K562 (cell line): ENCODE measurements around the gene YOD1. TPM values are rescaled to one million over a fixed set of nuclear protein-coding genes. Genes with fewer than 3 reads are reported as not detected.
A peak's percentile ranks its signal among the peaks of the same experiment; 100 is the strongest.

Experiments used
- BRD9 ChIP-seq: fragments of 450-650 bp; IDR thresholded peaks from 2 replicates; pipeline ENCODE4 v1.6.1; 2018; ENCODE audit warnings: low read depth; ENCODE audit not compliant: partially characterized antibody
- CBX2 ChIP-seq: fragments of 200-600 bp; sonication (generic); IDR thresholded peaks from one replicate; pipeline ENCODE4 v1.6.1; 2012; ENCODE audit warnings: mild to moderate bottlenecking, low read length, inconsistent platforms; ENCODE audit not compliant: insufficient read depth, poor library complexity, severe bottlenecking
- ESRRB ChIP-seq: fragments of 250-450 bp; sonication (Bioruptor Pico); IDR thresholded peaks from 2 replicates; pipeline ENCODE4 v1.5.0; 2020; ENCODE audit warnings: mild to moderate bottlenecking, moderate library complexity, borderline replicate concordance
- NFATC3 ChIP-seq: fragments of 450-650 bp; IDR thresholded peaks from 2 replicates; pipeline ENCODE4 v1.6.1; 2017; ENCODE audit warnings: mild to moderate bottlenecking
- NFYB ChIP-seq: IDR thresholded peaks from 2 replicates; pipeline ENCODE4 v1.6.1; 2011; ENCODE audit warnings: mild to moderate bottlenecking, moderate library complexity; ENCODE audit not compliant: insufficient read length; ENCODE audit errors: extremely low read depth
- RAD51 ChIP-seq: fragments of 450-650 bp; IDR thresholded peaks from 2 replicates; pipeline ENCODE4 v1.7.1; 2016; ENCODE audit warnings: low read depth, mild to moderate bottlenecking, borderline replicate concordance
- SMAD3 ChIP-seq: fragments of 450-650 bp; formaldehyde crosslinking; conservative IDR thresholded peaks from 2 replicates; pipeline ENCODE4 v1.4.0; 2020; ENCODE audit warnings: mild to moderate bottlenecking
- SMARCA4 ChIP-seq: fragments of 450-650 bp; IDR thresholded peaks from 2 replicates; pipeline ENCODE4 v1.6.1; 2016
- SP2 ChIP-seq: IDR thresholded peaks from 2 replicates; pipeline ENCODE4 v1.6.1; 2011; ENCODE audit warnings: mild to moderate bottlenecking, low read depth, low read length, moderate library complexity; ENCODE audit not compliant: poor library complexity, severe bottlenecking; ENCODE audit errors: extremely low read depth
- TBL1XR1 ChIP-seq, 2 experiments: IDR thresholded peaks; 2 replicates each; pipeline ENCODE4 v1.6.1; 2012; ENCODE audit warnings: improper control_type of control experiment in 2 of 2, low read length in 2 of 2, mild to moderate bottlenecking in 1 of 2
- ZBTB49 ChIP-seq: sonication (generic); formaldehyde crosslinking; IDR thresholded peaks from 2 replicates; pipeline ENCODE4 v1.8.0; 2022; ENCODE audit warnings: missing genetic modification reagents, mild to moderate bottlenecking, borderline replicate concordance
- ZFP91 ChIP-seq: sonication (generic); formaldehyde crosslinking; IDR thresholded peaks from 2 replicates; pipeline ENCODE4 v1.8.0; 2022; ENCODE audit warnings: mild to moderate bottlenecking, missing genetic modification reagents
- ZNF3 ChIP-seq: fragments of 250-450 bp; sonication (Bioruptor Pico); IDR thresholded peaks from 2 replicates; pipeline ENCODE4 v1.5.0; 2021; ENCODE audit warnings: mild to moderate bottlenecking, moderate library complexity
- ZNF449 ChIP-seq: fragments of 250-450 bp; sonication (Bioruptor Pico); IDR thresholded peaks from 2 replicates; pipeline ENCODE4 v1.8.0; 2022; ENCODE audit warnings: moderate library complexity, mild to moderate bottlenecking, inconsistent platforms
- polyA plus RNA-seq, 8 experiments: library from polyadenylated mRNA; depleted of rRNA in 4 of 8; stranded (reverse) in 5 of 8; unstranded in 3 of 8; fragments of >200 nt; fragmentation: Nextera tagmentation in 2 of 8; fragmentation: Illumina TruSeq in 1 of 8; extraction: Ambion mirVana in 2 of 8; extraction: Trizol in 1 of 8; gene quantifications; 2 replicates each; pipeline versions ENCODE4 v1.2.1 to v1.2.3, GENCODE V29; 2011 to 2014; ENCODE audit warnings: inconsistent platforms in 1 of 8, missing spikeins in 1 of 8
- total RNA-seq, 7 experiments: library from RNA; depleted of rRNA in 6 of 7; stranded (reverse); fragments of >200 nt in 6 of 7; fragmentation: Illumina TruSeq in 2 of 7; extraction: Trizol in 2 of 7; gene quantifications; 2 replicates each; pipeline versions ENCODE4 v1.2.1 to v1.2.3, GENCODE V29; 2011 to 2021; ENCODE audit warnings: low replicate concordance in 1 of 7
- TF ChIP-seq, protein P1 (sequence below): fragments of 150-350 bp; IDR thresholded peaks from 2 replicates; pipeline ENCODE4 v1.6.1; 2014; ENCODE audit warnings: low read depth, mild to moderate bottlenecking, low read length, borderline replicate concordance
- TF ChIP-seq, protein P2 (sequence below): sonication (generic); IDR thresholded peaks from 2 replicates; pipeline ENCODE4 v1.6.1; 2016

The YOD1 gene
- total and polyA plus RNA-seq, 9 of the 15 experiments (the other 6 are each of a cell fraction or from before 2014, with no cell fraction given) = 18.2 to 78.1 (median 46.9) TPM

GRCh38 chr1:207050480-207051190 is 373 bp downstream of the YOD1 start (continued):
- TF ChIP-seq, protein P1, sequence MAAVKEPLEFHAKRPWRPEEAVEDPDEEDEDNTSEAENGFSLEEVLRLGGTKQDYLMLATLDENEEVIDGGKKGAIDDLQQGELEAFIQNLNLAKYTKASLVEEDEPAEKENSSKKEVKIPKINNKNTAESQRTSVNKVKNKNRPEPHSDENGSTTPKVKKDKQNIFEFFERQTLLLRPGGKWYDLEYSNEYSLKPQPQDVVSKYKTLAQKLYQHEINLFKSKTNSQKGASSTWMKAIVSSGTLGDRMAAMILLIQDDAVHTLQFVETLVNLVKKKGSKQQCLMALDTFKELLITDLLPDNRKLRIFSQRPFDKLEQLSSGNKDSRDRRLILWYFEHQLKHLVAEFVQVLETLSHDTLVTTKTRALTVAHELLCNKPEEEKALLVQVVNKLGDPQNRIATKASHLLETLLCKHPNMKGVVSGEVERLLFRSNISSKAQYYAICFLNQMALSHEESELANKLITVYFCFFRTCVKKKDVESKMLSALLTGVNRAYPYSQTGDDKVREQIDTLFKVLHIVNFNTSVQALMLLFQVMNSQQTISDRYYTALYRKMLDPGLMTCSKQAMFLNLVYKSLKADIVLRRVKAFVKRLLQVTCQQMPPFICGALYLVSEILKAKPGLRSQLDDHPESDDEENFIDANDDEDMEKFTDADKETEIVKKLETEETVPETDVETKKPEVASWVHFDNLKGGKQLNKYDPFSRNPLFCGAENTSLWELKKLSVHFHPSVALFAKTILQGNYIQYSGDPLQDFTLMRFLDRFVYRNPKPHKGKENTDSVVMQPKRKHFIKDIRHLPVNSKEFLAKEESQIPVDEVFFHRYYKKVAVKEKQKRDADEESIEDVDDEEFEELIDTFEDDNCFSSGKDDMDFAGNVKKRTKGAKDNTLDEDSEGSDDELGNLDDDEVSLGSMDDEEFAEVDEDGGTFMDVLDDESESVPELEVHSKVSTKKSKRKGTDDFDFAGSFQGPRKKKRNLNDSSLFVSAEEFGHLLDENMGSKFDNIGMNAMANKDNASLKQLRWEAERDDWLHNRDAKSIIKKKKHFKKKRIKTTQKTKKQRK = no peak
- TF ChIP-seq ZFP91 (CRISPR knock-in tag) (peak; percentile 94), ESRRB (CRISPR knock-in tag) (no peak), TBL1XR1 (IDR thresholded peaks at IDR 0.05; ENCODE audit: low read length in 2 of 2) (peak in 1 of 2 experiments; percentile 17; a peak in 1 of 4 replicates), ZBTB49 (CRISPR knock-in tag) (peak; percentile 66; the same call in 1 of the 2 replicates), NFATC3 (no peak), SMAD3 (no peak), RAD51 (no peak), CBX2 (no peak), ZNF449 (CRISPR knock-in tag) (no peak), SMARCA4 (no peak), BRD9 (no peak), SP2 (no peak), NFYB (no peak), ZNF3 (CRISPR knock-in tag) (no peak)
- TF ChIP-seq, protein P2, sequence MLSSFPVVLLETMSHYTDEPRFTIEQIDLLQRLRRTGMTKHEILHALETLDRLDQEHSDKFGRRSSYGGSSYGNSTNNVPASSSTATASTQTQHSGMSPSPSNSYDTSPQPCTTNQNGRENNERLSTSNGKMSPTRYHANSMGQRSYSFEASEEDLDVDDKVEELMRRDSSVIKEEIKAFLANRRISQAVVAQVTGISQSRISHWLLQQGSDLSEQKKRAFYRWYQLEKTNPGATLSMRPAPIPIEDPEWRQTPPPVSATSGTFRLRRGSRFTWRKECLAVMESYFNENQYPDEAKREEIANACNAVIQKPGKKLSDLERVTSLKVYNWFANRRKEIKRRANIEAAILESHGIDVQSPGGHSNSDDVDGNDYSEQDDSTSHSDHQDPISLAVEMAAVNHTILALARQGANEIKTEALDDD = peak; percentile 54; the same call in 1 of the 2 replicates
